Epithelial cell of prostate (primary cell): ENCODE results near the gene CHRDL2.

Source experiments
- DNase-seq: peaks from one replicate; pipeline ENCODE4 v3.0.0-alpha.2; 2011; ENCODE audit warnings: low read depth, low spot score
- H3K27ac ChIP-seq: fragments of 450-650 bp; 2 replicates; pipeline ENCODE4 v1.5.1; 2017; ENCODE audit warnings: mild to moderate bottlenecking

Gene CHRDL2

GRCh38 chr11:74717221-74717969 lies 13.8 kb downstream of the CHRDL2 start:
- no peak for DNase-seq
- no peak overlapping the region for H3K27ac ChIP-seq

GRCh38 chr11:74714904-74715303 lies 16.3 kb downstream of the CHRDL2 start:
- DNase-seq = no peak
- H3K27ac ChIP-seq = no peak overlapping the region

GRCh38 chr11:74713686-74714085 lies 17.5 kb downstream of the CHRDL2 start:
- no peak for DNase-seq
- no peak overlapping the region for H3K27ac ChIP-seq

- no peak for DNase-seq
Observed at GRCh38 chr11:74710281-74710938, 20.8 kb downstream of the CHRDL2 start.

GRCh38 chr11:74709175-74709574 lies 22.1 kb downstream of the CHRDL2 start:
- no peak overlapping the region for H3K27ac ChIP-seq
- no peak for DNase-seq

More at GRCh38 chr11:74710281-74710938, 20.8 kb downstream of the CHRDL2 start:
- no peak overlapping the region for H3K27ac ChIP-seq

- H3K27ac ChIP-seq = no peak overlapping the region
- DNase-seq = no peak
Observed at GRCh38 chr11:74707602-74708510, 23.4 kb downstream of the CHRDL2 start.

GRCh38 chr11:74707182-74707581 lies 24.0 kb downstream of the CHRDL2 start:
- H3K27ac ChIP-seq = no peak overlapping the region
- no peak for DNase-seq

- no peak for DNase-seq
- H3K27ac ChIP-seq = no peak overlapping the region
Observed at GRCh38 chr11:74703211-74703610, 28.0 kb downstream of the CHRDL2 start.

GRCh38 chr11:74702383-74703007 lies 28.7 kb downstream of the CHRDL2 start:
- no peak overlapping the region for H3K27ac ChIP-seq
- no peak for DNase-seq

- no peak for DNase-seq
- no peak overlapping the region for H3K27ac ChIP-seq
Observed at GRCh38 chr11:74701351-74701750, 29.9 kb downstream of the CHRDL2 start.

- DNase-seq = no peak
- H3K27ac ChIP-seq = no peak overlapping the region
Observed at GRCh38 chr11:74699615-74700396, 31.4 kb downstream of the CHRDL2 start.

GRCh38 chr11:74697722-74698121 lies 33.5 kb downstream of the CHRDL2 start:
- no peak overlapping the region for H3K27ac ChIP-seq
- DNase-seq = no peak

- H3K27ac ChIP-seq = no peak overlapping the region
- DNase-seq = no peak
Observed at GRCh38 chr11:74696939-74697675, 34.1 kb downstream of the CHRDL2 start.

- DNase-seq = no peak
- no peak overlapping the region for H3K27ac ChIP-seq
Observed at GRCh38 chr11:74696500-74696899, 34.7 kb downstream of the CHRDL2 start.

GRCh38 chr11:74695705-74696280 lies 35.4 kb downstream of the CHRDL2 start:
- no peak overlapping the region for H3K27ac ChIP-seq
- no peak for DNase-seq

- no peak overlapping the region for H3K27ac ChIP-seq
- peak; percentile 24 for DNase-seq
Observed at GRCh38 chr11:74694136-74694930, 36.9 kb downstream of the CHRDL2 start.

- DNase-seq = no peak
- H3K27ac ChIP-seq = no peak overlapping the region
Observed at GRCh38 chr11:74693531-74693930, 37.7 kb downstream of the CHRDL2 start.

GRCh38 chr11:74691755-74692154 lies 39.5 kb downstream of the CHRDL2 start:
- no peak for DNase-seq
- no peak overlapping the region for H3K27ac ChIP-seq
